Right lobe of liver (tissue), 6 donors: ENCODE measurements around the gene CPXM2. TPM values are rescaled to one million over a fixed set of nuclear protein-coding genes. Genes with fewer than 3 reads are reported as not detected.

Experiments used
- ATAC-seq, 4 donors: fragments of 200-7000 bp; cut with Tn5 transposase; one replicate each; pipeline ENCODE4 v1.9.1; 2020; ENCODE audit warnings: mild to moderate bottlenecking in 4 of 4, moderate library complexity in 4 of 4
- DNase-seq, 3 donors: peaks; one replicate each; pipeline ENCODE4 v3.0.0-alpha.2; 2020
- H3K27ac ChIP-seq, 3 donors: fragments of 200-600 bp; one replicate each; pipeline ENCODE4 v1.8.0; 2022
- H3K27me3 ChIP-seq, 2 donors: fragments of 200-600 bp; one replicate each; pipeline ENCODE4 v1.8.0; 2022
- H3K36me3 ChIP-seq, 4 donors: fragments of 200-600 bp; sonication (generic) in 1 of 4; one replicate each; pipeline versions ENCODE4 v1.5.1 to v1.8.0; 2017 to 2022; ENCODE audit warnings: control low read depth in 1 of 4
- H3K4me1 ChIP-seq, 4 donors: fragments of 200-600 bp; sonication (generic) in 1 of 4; one replicate each; pipeline versions ENCODE4 v1.5.1 to v1.8.0; 2017 to 2022; ENCODE audit warnings: control low read depth in 1 of 4
- H3K4me3 ChIP-seq, 3 donors: fragments of 200-600 bp; one replicate each; pipeline ENCODE4 v1.8.0; 2022
- H3K9me3 ChIP-seq, 4 donors: fragments of 200-600 bp; sonication (generic) in 1 of 4; one replicate each; pipeline versions ENCODE4 v1.5.1 to v1.8.0; 2017 to 2022; ENCODE audit warnings: control low read depth in 1 of 4
- POLR2A ChIP-seq: fragments of 450-650 bp; IDR thresholded peaks from one replicate; pipeline ENCODE4 v1.6.1; 2017; ENCODE audit warnings: antibody characterized with exemption, mild to moderate bottlenecking
- WGBS: methylation state at CpG from one replicate; pipeline ENCODE4 v1.1.6; 2018; ENCODE audit warnings: low coverage, low lambda C conversion rate; ENCODE audit not compliant: insufficient coverage; ENCODE audit errors: missing lambda C conversion rate; 5-methylcytosine and 5-hydroxymethylcytosine counted together
- intact Hi-C, 2 donors: fragments of 100-400 bp; cut with DNase I; formaldehyde crosslinking; loops; one replicate each; pipeline versions ENCODE4 v1.11.2 to v1.14.1; 2022
- total RNA-seq, 6 experiments: library from RNA; depleted of rRNA in 2 of 6; stranded (reverse); fragments of >200 nt in 2 of 6; fragmentation: NEBNext Ultra II Directional in 3 of 6; extraction: Animal tissue kit (Norgen Biotek cat#: 25700) in 3 of 6; gene quantifications; one replicate each; pipeline versions ENCODE4 v1.1.0 to v1.2.4, GENCODE V29; 2016 to 2023
- TF ChIP-seq, protein P1 (sequence below), 4 donors: fragments of 200-600 bp in 3 of 4; fragments of 450-650 bp in 1 of 4; IDR thresholded peaks; one replicate each; pipeline versions ENCODE4 v1.5.1 to v1.8.0; 2016 to 2022; ENCODE audit warnings: antibody characterized with exemption in 4 of 4, mild to moderate bottlenecking in 2 of 4
- donor health status: DM: no; HTN: yes; CAD: no.
- donor health status: DM: no; HTN: no; CAD: no.
- donor health status: DM: no; HTN: no; CAD: no.
- donor health status: DM: no; HTN: yes; CAD: no.
- donor health status: DM: no; HTN: yes; CAD: no.

CPXM2 gene
- total RNA-seq, 6 experiments from 2014 or later: 0.29 to 2.6 (median 0.69) TPM

DNA sequence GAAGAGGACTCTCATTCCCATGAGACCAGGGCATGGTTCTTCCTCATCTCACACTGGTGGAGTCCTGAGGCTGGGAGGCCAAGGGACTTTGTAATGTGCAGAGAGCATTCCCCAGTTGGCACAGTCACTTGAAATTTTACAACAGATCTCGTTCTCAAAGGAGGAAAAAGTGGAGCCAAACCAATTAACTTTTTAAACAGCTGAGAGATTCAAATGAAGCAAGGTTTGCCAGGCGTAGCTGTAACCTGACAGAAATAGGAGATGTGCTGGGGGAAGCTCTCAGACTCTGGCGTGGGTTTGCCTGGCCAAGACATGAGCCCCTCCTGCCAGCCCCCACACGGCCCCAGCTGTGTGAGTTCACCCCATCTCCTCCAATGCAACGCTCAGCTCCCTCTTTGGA lies 12.0 kb upstream of the CPXM2 start:
- intact Hi-C loops: no loop called here
- Histone ChIP-seq H3K27me3 (no peaks in the 10 kb centered on the region), H3K9me3 (no peaks in the 10 kb centered on the region), H3K4me3 (no peak overlapping the region), H3K4me1 (no peaks in the 10 kb centered on the region), H3K36me3 (no peaks in the 10 kb centered on the region), H3K27ac (no peak overlapping the region)
- TF ChIP-seq POLR2A: no peak
- TF ChIP-seq, protein P1, sequence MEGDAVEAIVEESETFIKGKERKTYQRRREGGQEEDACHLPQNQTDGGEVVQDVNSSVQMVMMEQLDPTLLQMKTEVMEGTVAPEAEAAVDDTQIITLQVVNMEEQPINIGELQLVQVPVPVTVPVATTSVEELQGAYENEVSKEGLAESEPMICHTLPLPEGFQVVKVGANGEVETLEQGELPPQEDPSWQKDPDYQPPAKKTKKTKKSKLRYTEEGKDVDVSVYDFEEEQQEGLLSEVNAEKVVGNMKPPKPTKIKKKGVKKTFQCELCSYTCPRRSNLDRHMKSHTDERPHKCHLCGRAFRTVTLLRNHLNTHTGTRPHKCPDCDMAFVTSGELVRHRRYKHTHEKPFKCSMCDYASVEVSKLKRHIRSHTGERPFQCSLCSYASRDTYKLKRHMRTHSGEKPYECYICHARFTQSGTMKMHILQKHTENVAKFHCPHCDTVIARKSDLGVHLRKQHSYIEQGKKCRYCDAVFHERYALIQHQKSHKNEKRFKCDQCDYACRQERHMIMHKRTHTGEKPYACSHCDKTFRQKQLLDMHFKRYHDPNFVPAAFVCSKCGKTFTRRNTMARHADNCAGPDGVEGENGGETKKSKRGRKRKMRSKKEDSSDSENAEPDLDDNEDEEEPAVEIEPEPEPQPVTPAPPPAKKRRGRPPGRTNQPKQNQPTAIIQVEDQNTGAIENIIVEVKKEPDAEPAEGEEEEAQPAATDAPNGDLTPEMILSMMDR (IDR thresholded peaks at IDR 0.05): no peak
- WGBS: 53% methylated on average over 5 of the region's 5 CpGs
- DNase-seq (no peak), ATAC-seq (no peak)

DNA sequence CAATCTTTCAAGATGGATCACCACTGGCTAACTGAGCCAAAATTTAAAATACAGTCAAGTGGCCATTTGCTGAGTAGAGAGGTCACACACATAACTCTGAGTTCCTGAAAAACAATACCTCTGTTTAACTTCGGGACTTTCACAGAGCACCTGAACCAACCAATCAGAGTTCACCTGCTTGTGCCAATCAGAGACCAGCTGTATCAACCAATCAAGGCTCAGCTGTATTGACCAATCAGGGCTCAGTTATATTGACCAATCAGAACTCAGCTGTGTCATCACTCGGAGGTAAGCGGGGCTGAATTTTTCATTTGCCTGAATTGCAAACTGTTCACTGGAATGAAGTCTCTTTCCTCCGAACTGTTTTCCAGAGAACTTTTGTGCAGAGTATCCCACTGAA lies 10.0 kb upstream of the CPXM2 start:
- 90% methylated on average over 3 of the region's 4 CpGs for WGBS
- ATAC-seq: no peak
- H3K36me3 ChIP-seq: no peaks in the 10 kb centered on the region

DNA sequence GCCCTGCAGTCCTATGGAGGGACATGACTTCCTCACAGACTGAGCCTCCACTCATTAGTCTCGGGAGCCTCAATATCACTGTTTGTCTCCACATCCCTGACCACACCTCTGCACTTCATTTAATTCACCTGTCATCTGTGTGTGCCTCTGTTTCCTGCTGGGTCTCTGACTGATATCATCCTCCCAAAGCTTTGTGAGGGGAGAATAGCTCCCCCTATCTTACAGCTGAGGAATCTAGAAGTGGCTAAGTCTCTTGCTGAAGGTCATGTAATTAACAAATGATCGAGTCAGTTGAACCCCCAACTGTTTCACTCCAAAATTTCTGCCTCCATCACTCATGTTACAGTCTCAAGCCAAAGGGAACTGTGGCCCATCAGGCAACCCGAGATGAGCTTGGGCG lies 5.5 kb upstream of the CPXM2 start:
- DNase-seq (no peak), ATAC-seq (no peak)
- intact Hi-C loops: no loop called here
- Histone ChIP-seq H3K4me3 (no peak overlapping the region), H3K36me3 (no peaks in the 10 kb centered on the region), H3K27ac (no peak overlapping the region), H3K27me3 (no peaks in the 10 kb centered on the region), H3K9me3 (no peaks in the 10 kb centered on the region), H3K4me1 (no peaks in the 10 kb centered on the region)
- TF ChIP-seq, protein P1 (IDR thresholded peaks at IDR 0.05): no peak
- no peak for TF ChIP-seq POLR2A
- 79% methylated on average over 3 of the region's 4 CpGs for WGBS

More for the DNA sequence above, 10.0 kb upstream of the CPXM2 start:
- no peak for DNase-seq
- Histone ChIP-seq H3K27ac (no peak overlapping the region), H3K9me3 (no peaks in the 10 kb centered on the region), H3K4me1 (no peaks in the 10 kb centered on the region), H3K4me3 (no peak overlapping the region), H3K27me3 (no peaks in the 10 kb centered on the region)
- TF ChIP-seq, protein P1 (IDR thresholded peaks at IDR 0.05): no peak
- no peak for TF ChIP-seq POLR2A
- intact Hi-C loops: no loop called here

DNA sequence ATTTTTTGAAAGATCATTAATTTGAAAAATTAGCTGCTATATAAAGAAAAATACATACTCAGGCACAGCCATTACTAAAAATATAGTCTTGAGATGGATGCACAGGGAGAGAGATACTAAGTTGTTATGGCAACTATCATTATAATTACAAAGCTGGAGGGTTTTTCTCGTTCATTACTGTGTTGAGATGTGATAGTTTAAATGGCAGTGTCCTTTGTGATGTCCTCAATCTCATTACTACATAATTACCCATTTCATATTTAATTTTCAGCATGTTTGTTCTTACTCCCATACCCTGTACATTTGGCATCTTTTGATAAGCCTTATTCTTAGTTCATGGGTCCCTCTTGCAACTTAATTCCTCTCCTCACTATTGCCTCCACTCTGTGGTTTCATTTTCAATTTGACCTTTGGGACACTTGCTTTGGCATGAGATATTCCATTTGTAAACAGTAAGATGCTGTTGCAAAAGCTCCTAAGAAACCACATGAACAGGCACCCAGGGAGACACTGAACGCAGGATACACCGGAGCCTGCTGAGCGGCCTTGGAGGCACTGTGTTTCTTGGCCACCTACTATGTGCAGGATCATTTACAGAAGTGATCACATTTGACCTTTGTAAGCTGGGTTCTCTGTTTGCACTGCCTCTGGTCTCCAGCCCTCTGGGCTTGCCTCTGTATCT lies 4.8 kb upstream of the CPXM2 start:
- Histone ChIP-seq H3K4me3 (no peak overlapping the region), H3K27ac (no peak overlapping the region), H3K4me1 (no peaks in the 10 kb centered on the region), H3K36me3 (no peaks in the 10 kb centered on the region), H3K27me3 (no peaks in the 10 kb centered on the region), H3K9me3 (no peaks in the 10 kb centered on the region)
- 45% methylated on average over 4 of the region's 4 CpGs for WGBS
- ATAC-seq: peak; percentile 71 to 91 (median 75)
- intact Hi-C loops: no loop called here
- DNase-seq: peak in 1 of 3 donors; percentile 42
- no peak for TF ChIP-seq POLR2A
- TF ChIP-seq, protein P1 (IDR thresholded peaks at IDR 0.05): no peak
